HG02588 (cell line): ENCODE results near the gene PON3.
A peak's percentile ranks its signal among the peaks of the same experiment; 100 is the strongest.

Experiments used
- ATAC-seq: cut with Tn5 transposase; IDR thresholded peaks from one replicate; pipeline ENCODE4 v1.9.1; 2021; ENCODE audit warnings: mild to moderate bottlenecking, moderate library complexity; ENCODE audit not compliant: unreplicated experiment

Gene PON3

DNA sequence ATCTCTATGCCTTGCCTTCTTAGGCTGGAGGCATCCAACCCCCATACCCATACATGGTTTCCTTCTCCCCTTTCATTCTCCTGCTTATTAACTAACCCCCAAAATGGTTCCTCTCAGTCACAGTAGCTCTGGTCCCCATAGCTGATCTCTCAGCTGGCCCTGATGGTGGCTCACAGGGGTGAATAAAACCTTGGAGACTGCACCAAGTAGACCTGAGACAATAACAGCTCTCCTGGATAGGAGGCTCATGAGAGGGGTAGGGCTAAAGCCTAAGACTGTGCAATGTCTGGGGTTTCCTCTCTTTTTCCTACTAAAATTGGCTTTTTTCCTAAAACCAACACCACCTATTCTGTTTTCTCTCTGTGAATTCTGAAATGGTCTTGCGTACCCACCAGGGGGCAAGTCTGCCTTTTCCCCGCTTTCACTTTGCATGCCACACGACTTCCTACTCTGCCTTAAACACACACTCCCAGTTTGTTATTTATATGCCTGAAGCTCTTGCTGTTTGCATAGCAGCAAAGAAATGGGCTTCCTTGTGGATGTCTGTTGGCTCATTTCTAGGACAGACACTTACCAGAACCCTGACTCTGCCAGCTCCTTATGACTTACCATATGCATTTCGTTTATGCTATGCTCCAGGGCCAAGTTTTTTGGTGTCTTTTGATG lies 53.4 kb downstream of the PON3 start:
- ATAC-seq, result no peak

DNA sequence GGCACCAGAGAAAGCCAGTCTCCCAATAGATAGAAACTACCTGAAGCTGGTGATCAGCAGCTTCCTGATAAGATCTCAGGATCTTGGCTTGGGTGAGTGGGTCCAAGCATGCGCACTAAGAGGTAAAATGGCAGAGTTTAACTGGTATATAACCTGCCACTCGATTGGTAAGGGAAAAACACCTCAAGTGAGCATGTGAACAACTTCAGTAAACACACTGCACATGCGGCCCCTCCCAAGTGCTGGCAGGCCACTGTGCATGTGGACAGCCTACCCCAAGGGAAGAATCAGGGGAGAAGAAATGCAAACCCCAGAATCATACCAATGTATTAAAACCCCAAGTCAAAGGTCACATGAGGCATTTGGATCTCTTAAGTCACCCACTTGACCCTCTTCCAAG lies 54.1 kb downstream of the PON3 start:
- ATAC-seq, result no peak

DNA sequence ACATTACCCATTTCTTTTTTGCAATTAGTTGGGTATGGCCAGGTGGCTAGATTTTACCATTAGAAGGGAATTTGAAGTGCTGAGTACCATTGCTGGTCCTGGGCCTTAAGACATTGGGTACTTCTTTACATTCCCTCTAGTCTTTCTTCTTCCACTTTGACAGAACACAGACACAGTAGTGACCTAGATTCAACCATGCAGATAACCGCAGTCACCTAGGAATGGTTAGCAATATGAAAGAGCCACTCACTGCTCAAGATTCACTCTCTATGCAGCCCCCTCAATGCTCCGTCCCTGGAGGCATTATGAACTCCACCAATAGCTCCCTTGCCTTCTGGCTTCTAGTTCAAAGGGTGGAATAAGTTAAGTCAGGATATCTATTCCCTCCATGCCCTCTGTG lies 55.7 kb downstream of the PON3 start:
- no peak for ATAC-seq

DNA sequence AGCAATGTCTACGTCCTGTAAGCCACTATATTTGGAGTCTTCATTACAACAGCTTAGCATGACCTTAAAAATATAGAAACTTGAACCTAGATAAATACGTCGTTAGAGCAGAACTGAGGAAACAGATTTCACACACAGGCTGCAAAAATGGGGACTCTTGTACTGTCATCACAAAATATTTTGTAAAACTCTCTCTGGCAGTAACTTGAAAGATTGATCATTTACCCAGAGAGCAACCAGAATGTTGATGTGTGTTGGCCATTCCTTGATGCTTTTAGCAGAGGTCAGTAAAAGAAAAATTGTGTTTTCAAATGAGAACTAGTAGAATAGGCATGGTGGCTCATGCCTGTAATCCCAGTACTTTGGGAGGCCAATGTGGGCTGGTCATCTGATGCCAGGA lies 57.3 kb downstream of the PON3 start:
- no peak for ATAC-seq

DNA sequence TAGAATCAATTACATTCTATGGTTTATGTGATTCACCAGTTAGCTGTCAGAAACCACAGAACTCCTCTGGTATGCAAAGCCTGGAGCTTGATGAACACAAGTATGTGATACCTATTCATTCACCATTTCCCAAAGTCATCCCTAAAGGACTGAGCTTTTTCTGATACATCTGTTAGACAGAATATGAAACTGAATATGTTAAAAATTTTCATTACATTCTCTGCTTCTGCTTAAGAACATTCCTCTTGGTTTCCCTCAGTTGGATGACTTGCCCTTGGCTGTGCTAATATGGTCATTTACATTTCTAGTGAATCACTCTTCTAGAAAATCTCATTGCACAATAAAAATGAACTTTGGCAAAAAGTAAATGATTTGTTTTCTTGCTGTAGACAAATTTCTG lies 61.1 kb downstream of the PON3 start:
- ATAC-seq, result no peak

DNA sequence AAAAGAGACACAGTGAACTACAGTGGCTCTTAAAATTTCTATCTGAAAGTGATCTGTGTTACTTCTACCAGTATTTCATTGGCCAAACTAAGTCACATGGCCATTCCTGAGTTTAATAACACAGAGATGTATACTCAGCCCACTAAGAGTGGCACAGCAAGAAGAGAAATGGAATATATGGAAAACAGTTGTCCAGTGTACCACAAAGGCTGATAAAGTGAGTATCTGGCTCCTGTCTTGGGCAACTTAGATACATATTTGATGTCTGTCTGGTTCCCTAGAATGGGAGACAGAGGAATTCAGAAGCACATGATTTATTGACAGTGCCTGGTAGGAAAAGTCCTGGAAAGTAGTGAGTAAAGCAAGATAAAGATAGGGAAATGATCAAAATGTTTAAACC lies 61.7 kb downstream of the PON3 start:
- no peak for ATAC-seq

DNA sequence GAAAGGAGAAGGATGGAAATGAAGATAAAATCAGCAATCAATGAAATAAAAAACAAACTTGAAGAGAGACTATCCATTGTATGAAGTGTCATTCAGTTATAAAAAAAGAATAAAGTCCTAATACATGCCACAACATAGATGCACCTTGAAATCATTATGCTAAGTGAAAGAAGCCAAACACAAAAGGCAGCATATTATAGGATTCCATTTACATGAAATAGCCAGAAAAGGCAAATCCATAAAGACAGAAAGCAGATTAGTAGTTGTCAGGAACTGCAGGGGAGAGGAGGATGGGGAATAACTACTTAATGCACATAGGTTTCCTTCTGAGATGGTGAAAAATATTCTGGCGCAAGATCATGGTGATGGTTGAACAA lies 65.2 kb downstream of the PON3 start:
- ATAC-seq, result peak; percentile 25

DNA sequence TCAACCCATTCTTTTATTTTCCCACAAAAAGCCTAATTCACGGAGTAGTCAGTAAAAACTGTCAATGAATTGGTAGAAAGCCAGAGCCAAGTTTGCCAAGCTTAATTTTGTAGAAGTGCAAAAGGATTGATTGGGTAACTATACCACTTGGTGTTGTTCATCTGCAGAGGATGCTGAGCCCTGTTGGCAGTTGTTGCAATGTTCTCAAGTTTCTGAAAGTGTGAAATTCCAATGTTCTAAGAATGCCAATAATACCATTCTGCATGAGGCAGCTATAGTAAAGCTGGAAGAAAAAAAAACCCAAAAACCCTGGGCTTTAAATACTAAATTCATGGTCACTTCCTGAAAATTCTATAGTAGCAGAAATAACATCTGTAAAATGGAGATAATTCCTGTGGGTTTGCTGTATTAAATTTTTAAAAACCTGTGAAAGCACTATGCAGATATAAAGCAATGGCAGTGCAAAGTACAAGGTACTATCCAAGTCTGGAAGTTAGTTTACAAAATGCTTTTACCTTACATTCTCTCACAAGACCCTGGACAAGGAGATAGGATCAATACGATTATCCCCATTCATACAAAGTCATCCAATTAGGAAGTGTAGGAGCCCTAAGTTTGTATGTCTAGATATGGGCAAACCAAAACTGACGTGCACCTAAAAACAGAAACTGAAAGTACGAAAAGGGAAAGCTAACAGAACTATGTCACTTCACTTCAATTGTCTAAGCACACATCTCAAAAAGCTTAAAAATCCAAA lies 65.8 kb downstream of the PON3 start:
- peak; percentile 93 for ATAC-seq

DNA sequence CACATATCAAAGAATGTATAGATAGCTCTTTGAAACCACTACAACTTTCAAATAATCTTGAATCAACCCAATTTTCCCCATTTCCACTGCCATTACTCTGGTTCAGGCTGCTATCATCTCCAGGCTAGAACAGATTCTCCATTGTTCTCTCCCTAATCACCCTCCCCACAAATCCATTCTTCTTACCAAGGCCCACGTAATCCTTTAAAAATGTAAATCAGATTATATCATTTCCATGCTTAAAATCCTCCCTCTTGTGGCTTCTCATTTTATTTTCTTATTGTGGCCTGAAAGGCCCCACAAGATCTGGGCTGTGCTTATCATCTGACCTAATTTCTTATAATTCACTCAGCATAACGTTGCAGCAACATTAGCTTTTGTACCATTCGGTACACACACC lies 68.8 kb downstream of the PON3 start:
- ATAC-seq, result no peak

DNA sequence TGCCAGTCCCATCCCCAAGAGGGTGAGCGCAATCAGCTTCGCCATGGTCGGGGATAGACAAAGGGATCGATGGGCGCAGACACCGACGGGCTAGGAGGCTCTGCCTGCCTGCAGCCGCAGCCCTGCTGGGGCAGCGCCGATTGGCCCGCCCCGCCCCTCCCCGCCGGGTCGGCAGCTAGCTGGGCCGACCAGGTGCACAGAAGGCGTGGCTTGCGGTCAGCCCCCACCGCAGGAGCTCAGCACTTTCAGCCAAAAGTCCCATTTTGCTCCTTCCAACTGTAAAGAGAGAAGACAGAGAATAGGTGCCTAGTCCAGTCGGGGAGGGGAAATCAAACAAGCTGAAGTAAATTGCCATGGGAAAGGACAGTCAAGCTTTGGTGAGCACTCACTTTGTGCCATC lies 71.7 kb downstream of the PON3 start, which contains the start of gene PON1:
TSS of gene PON1 (minus strand) at position 102 of the 400 bp plus-strand sequence. CDS start at position 45, 57 bp downstream.
- peak; percentile 62 for ATAC-seq

DNA sequence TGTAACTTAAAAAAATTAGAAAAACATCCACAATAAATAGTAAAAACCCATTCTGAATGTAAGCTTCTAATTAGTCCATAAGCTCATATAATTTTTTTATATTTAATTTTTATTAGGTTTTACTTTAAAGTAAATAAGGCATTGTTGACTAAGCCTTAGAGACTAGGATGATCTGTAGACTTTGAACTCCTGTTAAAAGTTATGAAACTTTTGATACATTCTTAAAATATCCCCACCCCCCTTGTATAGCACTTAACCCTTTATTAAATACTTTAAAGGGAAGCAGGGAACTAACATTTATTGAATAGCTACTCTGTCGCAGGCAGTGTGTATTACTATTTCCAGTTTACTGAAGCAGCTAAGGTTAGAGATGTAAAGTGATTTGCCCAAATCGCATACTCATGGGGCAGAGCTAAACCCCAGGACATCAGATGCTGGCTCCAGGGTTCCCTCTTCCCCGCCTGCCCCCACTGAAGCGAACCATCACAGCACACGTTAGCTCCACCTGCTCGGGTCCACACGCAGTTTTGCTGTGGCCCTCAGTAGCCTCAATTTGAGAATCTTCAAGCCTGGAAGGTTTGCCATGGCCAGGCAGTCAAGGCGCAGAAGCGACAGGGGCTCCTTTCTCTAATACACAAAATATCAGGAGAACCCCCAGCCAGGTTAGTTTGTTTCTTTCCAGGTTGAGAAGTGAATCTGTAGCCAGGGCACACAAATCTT lies 72.6 kb downstream of the PON3 start:
- no peak for ATAC-seq

DNA sequence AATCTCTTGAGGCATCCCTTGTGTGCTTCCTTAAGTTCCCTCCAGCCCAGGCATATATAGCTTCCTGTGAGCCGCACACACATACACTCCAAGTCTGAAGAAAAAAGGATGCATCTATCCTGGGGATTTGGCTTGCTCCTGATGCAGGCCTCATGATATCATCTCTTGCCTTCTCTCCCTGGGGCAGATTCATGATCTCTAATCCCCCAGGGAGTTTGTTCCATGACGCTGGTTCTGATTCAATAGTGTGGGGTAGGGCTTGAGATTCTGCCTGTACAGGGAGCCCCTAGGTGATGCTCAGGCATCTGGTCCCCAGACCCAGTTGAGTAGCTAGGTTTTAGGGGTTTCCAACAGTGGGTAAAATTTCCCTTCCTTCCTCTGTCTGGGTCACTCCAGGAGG lies 73.3 kb downstream of the PON3 start:
- ATAC-seq, result no peak

DNA sequence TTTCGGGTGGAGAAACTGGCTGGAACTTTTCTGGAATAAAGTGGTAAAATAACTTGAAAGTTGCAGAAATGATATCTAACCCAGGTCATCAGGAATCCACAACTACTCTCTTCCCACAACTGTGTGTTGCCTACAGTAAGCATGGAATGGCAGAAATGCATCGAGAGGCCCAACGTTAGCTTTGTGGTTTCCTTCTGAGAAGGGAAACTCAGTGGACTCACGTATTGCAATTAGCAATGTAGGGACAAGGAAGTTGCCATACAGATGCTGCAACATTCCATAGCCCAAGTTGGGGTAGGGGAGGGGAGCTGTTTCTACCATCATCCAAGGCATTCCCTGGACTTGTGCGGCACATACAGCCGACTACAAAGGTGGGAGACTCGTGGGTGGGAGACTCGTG lies 73.8 kb downstream of the PON3 start:
- no peak for ATAC-seq

DNA sequence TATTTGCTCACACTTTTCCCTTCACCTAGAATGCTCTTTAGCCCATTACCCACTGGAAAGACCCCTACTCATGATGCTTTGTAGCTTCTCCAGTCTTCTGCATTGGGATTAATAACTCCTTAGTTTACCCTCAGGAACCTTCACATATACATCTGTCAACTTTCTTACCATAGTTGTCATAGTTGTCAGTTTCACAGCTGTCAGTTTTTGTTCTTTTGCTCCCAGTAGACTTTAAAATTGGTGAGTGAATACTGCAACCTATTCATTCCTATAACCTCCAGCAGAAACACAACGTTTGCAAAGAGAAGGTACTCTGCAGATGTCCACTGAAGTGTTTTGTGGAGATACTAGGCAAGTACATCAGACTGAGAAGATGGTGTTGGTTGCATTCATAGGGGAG lies 74.5 kb downstream of the PON3 start:
- ATAC-seq, result no peak

DNA sequence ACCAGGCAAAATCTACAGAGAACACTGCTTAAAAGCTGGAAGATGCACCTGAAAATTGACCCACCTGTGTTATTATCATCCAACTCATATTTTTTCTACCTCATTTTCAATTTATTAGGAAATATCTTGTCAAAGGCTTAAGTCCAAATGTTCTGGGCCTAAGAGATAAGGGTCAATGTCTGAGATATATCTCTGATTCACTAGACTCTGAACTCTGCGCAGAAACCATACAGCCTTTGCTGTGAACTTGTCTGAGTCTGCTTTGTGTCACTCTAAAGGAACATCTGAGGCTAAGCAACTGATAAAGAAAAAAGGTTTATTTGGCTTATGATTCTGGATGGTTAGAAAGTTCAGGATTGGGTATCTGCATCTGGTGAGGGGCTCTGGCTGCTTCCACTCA lies 75.5 kb downstream of the PON3 start:
- no peak for ATAC-seq

DNA sequence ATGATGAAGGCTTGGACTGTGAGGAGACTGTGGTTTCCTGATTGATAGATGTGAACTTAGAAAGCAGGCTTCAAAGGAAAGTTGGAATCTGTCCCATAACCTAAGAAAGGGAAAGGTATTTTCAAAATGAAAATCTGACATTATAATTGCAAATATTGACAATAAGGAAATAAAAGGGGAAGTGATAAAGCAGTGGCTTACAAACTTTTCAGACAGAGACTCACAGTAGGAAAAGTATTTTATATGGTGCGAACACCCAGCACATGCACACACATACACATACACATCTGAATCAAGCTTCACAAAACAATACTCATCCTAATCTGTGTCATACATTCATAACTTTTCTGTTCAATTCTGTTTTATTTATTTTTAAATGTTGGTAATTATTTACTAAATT lies 76.6 kb downstream of the PON3 start:
- no peak for ATAC-seq

DNA sequence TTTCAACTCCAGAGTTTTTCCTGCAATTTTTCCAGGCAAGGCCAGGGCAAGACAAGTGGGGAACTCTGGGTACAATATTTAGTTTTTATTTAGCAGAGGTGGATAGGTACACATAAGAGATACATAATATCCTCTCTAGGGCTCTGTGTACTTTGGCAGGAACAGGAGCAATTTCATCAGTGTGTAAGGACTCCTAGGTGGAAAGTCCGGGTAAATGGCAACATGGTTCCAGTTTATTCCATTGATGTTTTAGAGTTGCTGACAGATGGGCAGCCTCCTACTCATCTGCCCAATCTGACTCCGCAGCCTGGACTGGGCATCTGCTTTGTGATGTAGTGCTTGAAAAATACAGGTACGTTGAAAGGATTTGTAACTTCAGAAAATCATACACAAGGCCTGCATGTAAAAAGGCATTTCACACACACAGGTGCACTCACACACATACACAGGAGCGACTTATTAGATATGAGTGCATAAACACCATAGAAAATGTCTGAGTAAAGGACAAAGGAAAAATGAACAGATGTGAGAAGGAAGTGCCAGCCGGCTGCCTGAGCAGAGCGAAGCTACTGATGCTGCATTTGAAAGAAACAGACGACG lies 77.6 kb downstream of the PON3 start:
- ATAC-seq, result no peak

DNA sequence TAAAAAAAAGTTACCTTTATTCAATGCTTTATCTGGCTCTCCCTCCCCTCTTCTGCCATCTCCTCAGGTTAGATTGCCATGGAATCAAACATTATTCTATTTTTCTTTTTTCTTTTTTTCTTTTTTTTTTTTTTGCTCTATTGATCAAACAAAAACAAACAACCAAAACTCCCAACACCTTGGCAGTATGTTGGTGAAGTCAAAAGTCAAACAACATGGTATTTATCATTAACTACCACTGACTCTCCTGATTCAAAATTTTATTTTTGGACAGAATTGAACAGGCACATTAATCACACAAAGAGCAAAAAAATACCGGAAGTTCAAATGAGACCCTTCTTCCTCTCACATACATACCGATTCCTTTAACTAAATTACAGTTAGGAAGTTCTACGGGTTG lies 78.2 kb downstream of the PON3 start:
- ATAC-seq, result no peak

DNA sequence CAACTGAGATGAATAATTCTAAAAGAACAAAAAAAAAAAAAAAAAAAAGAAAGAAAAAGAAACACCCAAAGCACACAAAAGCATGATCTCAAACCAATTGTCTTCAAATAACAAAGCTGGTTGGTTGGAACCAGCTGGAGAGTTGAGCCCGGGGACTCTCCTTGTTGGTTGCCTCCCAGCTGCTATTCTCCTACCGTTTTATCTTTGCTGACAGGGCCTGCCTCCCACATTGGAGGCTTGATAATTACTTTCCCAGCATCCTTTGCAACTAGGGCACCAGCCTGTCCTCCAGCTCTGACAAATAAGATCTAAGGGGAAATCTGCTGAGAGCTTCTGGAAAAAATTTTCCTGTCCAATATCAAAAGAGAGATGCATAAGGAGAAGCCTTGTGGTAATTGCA lies 78.6 kb downstream of the PON3 start:
- ATAC-seq, result no peak

DNA sequence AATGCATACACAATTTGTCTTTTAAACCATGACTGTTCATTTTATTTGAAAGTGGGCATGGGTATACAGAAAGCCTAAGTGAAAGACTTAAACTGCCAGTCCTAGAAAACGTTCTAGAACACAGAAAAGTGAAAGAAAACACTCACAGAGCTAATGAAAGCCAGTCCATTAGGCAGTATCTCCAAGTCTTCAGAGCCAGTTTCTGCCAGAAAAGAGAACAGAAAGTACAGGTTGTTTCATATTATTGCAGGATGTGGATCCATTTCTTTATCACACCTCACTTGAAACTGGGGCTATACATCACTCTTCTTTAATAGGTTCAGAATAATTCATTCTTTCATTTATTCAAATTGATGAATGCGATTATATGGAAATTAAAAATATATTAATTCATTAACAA lies 79.6 kb downstream of the PON3 start:
- ATAC-seq, result peak; percentile 57

DNA sequence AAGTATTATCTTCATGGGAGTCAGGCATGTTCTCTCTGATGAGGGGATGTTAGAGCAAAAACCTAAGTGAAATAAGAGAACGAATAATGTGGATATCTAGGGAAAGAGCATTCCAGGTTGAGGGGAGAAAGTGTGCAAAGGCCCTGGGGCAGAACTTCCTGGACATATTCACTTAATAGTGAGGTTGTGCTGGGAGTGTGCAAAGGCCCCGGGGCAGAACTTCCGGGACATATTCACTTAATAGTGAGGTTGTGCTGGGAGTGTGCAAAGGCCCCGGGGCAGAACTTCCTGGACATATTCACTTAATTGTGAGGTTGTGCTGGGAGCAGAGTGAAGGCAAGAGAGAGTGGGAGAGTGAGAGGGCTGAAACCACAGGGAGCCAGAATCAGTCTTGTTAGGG lies 83.6 kb downstream of the PON3 start:
- no peak for ATAC-seq

DNA sequence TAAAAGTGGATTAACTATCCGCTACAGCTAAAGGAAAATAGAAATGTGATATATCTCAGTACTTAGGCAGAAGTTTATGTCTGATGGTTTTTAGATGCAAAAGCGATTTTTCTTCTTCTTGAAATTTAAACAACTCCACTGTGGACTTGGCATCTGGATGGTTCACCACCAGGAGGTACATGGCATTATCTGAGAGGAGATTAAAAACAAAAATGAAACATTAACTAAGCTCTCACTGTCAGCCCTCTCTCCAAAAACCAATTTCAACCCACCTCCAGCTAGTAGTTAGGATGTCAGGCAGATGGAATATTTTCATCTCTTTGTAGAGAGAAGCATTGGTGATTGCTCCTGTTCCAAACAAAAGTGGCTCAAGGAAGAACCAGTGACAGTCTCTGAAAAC lies 84.8 kb downstream of the PON3 start:
- ATAC-seq, result no peak
